ENCODE results near the gene PLPPR3.

The PLPPR3 gene

GRCh38 chr19:800360-801029, 21.3 kb downstream of the PLPPR3 start:
- H3K27me3 ChIP-seq (ENCODE audit: control insufficient read depth, insufficient read depth, low read length), result no peaks in the 10 kb centered on the region
- H3K4me3 ChIP-seq (ENCODE audit: low read length), result peak overlapping the region; percentile 18
- H3K4me1 ChIP-seq (ENCODE audit: control insufficient read depth, insufficient read depth, low read length), result peaks cover 40% of the 10 kb centered on the region
- H3K36me3 ChIP-seq (ENCODE audit: control insufficient read depth, insufficient read depth, low read length), result peaks cover 23% of the 10 kb centered on the region
- no peaks in the 10 kb centered on the region for H3K9me3 ChIP-seq (ENCODE audit: control insufficient read depth, low read length)
- H3K9ac ChIP-seq (ENCODE audit: low read length), result peak overlapping the region; percentile 83

- Histone ChIP-seq H3K9me3 (ENCODE audit: control insufficient read depth, low read length) (no peaks in the 10 kb centered on the region), H3K4me3 (ENCODE audit: low read length) (peak overlapping the region; percentile 87), H3K36me3 (ENCODE audit: control insufficient read depth, insufficient read depth, low read length) (peaks cover 12% of the 10 kb centered on the region), H3K27me3 (ENCODE audit: control insufficient read depth, insufficient read depth, low read length) (no peaks in the 10 kb centered on the region), H3K4me1 (ENCODE audit: control insufficient read depth, insufficient read depth, low read length) (peaks cover 40% of the 10 kb centered on the region), H3K9ac (ENCODE audit: low read length) (peak overlapping the region; percentile 83)
Measured at GRCh38 chr19:799076-799881, 22.5 kb downstream of the PLPPR3 start.

- H3K9me3 ChIP-seq (ENCODE audit: control insufficient read depth, low read length), result no peaks in the 10 kb centered on the region
- H3K4me1 ChIP-seq (ENCODE audit: control insufficient read depth, insufficient read depth, low read length), result peaks cover 40% of the 10 kb centered on the region
- peaks cover 8% of the 10 kb centered on the region for H3K36me3 ChIP-seq (ENCODE audit: control insufficient read depth, insufficient read depth, low read length)
- peak overlapping the region; percentile 83 for H3K9ac ChIP-seq (ENCODE audit: low read length)
- no peaks in the 10 kb centered on the region for H3K27me3 ChIP-seq (ENCODE audit: control insufficient read depth, insufficient read depth, low read length)
- H3K4me3 ChIP-seq (ENCODE audit: low read length), result peak overlapping the region; percentile 87
Measured at GRCh38 chr19:798415-799075, 23.2 kb downstream of the PLPPR3 start.

GRCh38 chr19:797528-798414, 24.0 kb downstream of the PLPPR3 start:
- H3K4me1 ChIP-seq (ENCODE audit: control insufficient read depth, insufficient read depth, low read length), result peaks cover 40% of the 10 kb centered on the region
- peak overlapping the region; percentile 83 for H3K9ac ChIP-seq (ENCODE audit: low read length)
- H3K9me3 ChIP-seq (ENCODE audit: control insufficient read depth, low read length), result no peaks in the 10 kb centered on the region
- peak overlapping the region; percentile 87 for H3K4me3 ChIP-seq (ENCODE audit: low read length)
- no peaks in the 10 kb centered on the region for H3K27me3 ChIP-seq (ENCODE audit: control insufficient read depth, insufficient read depth, low read length)
- H3K36me3 ChIP-seq (ENCODE audit: control insufficient read depth, insufficient read depth, low read length), result peaks cover 3% of the 10 kb centered on the region

GRCh38 chr19:796692-797527, 24.8 kb downstream of the PLPPR3 start, which contains the start of gene PTBP1:
TSS of gene PTBP1 (plus strand) at chr19:797452. CDS start at chr19:797498, 46 bp downstream.
- Histone ChIP-seq H3K36me3 (ENCODE audit: control insufficient read depth, insufficient read depth, low read length) (peaks cover 3% of the 10 kb centered on the region), H3K9ac (ENCODE audit: low read length) (peak within 1 kb of the TSS; percentile 83), H3K9me3 (ENCODE audit: control insufficient read depth, low read length) (no peaks in the 10 kb centered on the region), H3K4me1 (ENCODE audit: control insufficient read depth, insufficient read depth, low read length) (peaks cover 33% of the 10 kb centered on the region), H3K27me3 (ENCODE audit: control insufficient read depth, insufficient read depth, low read length) (no peaks in the 10 kb centered on the region), H3K4me3 (ENCODE audit: low read length) (peak within 1 kb of the TSS; percentile 87)

GRCh38 chr19:795691-796581, 25.8 kb downstream of the PLPPR3 start:
- peak overlapping the region; percentile 56 for H3K4me3 ChIP-seq (ENCODE audit: low read length)

GRCh38 chr19:795073-795611, 26.6 kb downstream of the PLPPR3 start:
- Histone ChIP-seq H3K9ac (ENCODE audit: low read length) (no peak overlapping the region), H3K4me1 (ENCODE audit: control insufficient read depth, insufficient read depth, low read length) (peaks cover 15% of the 10 kb centered on the region), H3K36me3 (ENCODE audit: control insufficient read depth, insufficient read depth, low read length) (peaks cover 3% of the 10 kb centered on the region), H3K9me3 (ENCODE audit: control insufficient read depth, low read length) (no peaks in the 10 kb centered on the region), H3K4me3 (ENCODE audit: low read length) (no peak overlapping the region), H3K27me3 (ENCODE audit: control insufficient read depth, insufficient read depth, low read length) (no peaks in the 10 kb centered on the region)

More at GRCh38 chr19:795691-796581, 25.8 kb downstream of the PLPPR3 start:
- Histone ChIP-seq H3K9me3 (ENCODE audit: control insufficient read depth, low read length) (no peaks in the 10 kb centered on the region), H3K27me3 (ENCODE audit: control insufficient read depth, insufficient read depth, low read length) (no peaks in the 10 kb centered on the region), H3K36me3 (ENCODE audit: control insufficient read depth, insufficient read depth, low read length) (peaks cover 3% of the 10 kb centered on the region), H3K9ac (ENCODE audit: low read length) (peak overlapping the region; percentile 80), H3K4me1 (ENCODE audit: control insufficient read depth, insufficient read depth, low read length) (peaks cover 23% of the 10 kb centered on the region)

- no peak overlapping the region for H3K9ac ChIP-seq (ENCODE audit: low read length)
- peaks cover 2% of the 10 kb centered on the region for H3K4me1 ChIP-seq (ENCODE audit: control insufficient read depth, insufficient read depth, low read length)
- no peaks in the 10 kb centered on the region for H3K9me3 ChIP-seq (ENCODE audit: control insufficient read depth, low read length)
- H3K4me3 ChIP-seq (ENCODE audit: low read length), result no peak overlapping the region
- no peaks in the 10 kb centered on the region for H3K27me3 ChIP-seq (ENCODE audit: control insufficient read depth, insufficient read depth, low read length)
- no peaks in the 10 kb centered on the region for H3K36me3 ChIP-seq (ENCODE audit: control insufficient read depth, insufficient read depth, low read length)
Measured at GRCh38 chr19:793806-794205, 27.9 kb downstream of the PLPPR3 start.

GRCh38 chr19:792306-792885, 29.4 kb downstream of the PLPPR3 start:
- Histone ChIP-seq H3K4me1 (ENCODE audit: control insufficient read depth, insufficient read depth, low read length) (no peaks in the 10 kb centered on the region), H3K27me3 (ENCODE audit: control insufficient read depth, insufficient read depth, low read length) (no peaks in the 10 kb centered on the region), H3K9me3 (ENCODE audit: control insufficient read depth, low read length) (no peaks in the 10 kb centered on the region), H3K4me3 (ENCODE audit: low read length) (no peak overlapping the region), H3K9ac (ENCODE audit: low read length) (no peak overlapping the region), H3K36me3 (ENCODE audit: control insufficient read depth, insufficient read depth, low read length) (no peaks in the 10 kb centered on the region)

All from mucosa of stomach (tissue), 1 donor.